NCI-H2227 (cell line): ENCODE results near the gene TMEM131.
"Not testable (repeated sequence)": the region's sequence is repeated elsewhere in the genome, so short reads cannot be mapped to it uniquely, and the experiment has no call there.

ENCODE experiments used
- DNase-seq: peaks from one replicate; lab custom pipeline; 2025; ENCODE audit not compliant: unreplicated experiment; lab: John Stamatoyannopoulos, UW

Gene TMEM131

DNA sequence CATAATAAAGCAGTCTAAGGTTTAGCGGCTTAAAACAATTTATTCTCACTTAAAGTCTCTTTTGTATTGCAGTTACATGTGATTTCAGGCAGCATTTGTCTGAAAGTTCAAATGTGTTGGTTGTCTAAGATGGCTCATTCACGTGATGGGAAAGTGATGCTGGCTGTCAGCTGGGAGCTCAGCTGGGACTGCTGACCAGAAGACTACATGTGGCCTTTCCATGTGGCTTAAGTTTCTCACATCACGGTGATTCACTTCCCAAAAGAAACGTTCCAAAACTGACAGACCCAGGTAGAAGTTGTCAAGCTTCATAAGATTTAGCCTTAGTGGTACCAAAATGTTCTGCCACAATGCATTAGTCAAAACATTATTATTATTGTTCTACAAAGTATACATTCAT lies 76.9 kb downstream of the TMEM131 start:
- DNase-seq: no peak

DNA sequence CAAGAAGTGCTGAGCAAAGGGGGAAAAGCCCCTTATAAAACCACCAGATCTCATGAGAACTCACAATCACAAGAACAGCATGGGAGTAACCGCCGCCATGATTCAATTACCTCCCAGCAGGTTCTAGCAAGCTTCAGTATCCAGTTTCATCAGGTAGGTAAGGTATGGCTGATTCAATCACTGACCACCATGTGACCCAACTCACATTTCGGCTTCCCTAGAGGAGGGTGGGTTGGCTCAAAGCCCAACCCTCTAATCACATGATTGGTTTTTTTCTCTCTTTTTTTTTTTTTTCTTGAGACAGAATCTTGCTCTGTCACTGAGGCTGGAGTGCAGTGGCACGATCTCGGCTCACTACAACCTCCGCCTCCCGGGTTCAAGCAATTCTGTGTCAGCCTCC lies 78.1 kb downstream of the TMEM131 start:
- DNase-seq: not testable (repeated sequence)

DNA sequence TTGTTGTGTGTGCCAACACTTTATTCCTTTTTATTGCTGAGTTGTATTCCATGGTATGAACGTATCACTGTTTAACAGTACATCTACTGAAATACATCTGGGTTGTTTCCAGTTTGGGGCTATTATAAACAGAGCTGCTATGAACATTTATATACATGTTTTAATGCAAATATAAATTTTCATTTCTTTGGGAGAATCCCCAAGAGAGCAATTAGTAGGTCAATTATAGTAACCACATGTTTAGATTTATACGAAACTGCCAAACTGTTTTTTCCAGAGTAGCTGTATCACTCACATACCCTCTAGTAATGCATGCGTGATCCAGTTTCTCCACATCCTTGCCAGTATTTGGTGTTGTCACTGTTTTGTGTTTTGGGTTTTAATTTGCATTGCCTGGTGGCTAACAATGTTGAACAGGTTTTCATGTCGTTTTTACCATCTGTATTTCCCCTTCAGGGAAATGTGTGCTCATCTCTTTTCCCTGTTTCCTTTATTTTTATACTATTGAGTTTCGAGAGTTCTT lies 81.0 kb downstream of the TMEM131 start:
- no peak for DNase-seq

DNA sequence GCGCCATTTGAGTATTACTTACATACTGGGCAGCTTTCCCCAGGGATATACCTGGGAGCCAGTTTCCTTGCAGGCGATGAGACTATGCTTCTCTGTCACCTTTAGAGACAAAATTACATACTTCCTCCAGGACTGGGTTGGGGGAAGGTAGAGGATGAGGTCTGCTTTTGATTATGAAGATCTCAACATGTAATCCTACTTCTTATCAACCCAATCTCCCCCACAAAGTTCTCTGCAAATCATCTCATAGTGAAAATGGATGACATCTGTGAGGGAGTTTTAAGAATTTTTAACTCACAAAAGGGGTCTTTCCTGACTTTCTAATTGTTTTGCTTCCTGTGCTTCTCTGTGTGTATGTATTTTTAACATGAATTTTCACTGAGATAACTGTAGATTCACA lies 81.9 kb downstream of the TMEM131 start:
- no peak for DNase-seq

DNA sequence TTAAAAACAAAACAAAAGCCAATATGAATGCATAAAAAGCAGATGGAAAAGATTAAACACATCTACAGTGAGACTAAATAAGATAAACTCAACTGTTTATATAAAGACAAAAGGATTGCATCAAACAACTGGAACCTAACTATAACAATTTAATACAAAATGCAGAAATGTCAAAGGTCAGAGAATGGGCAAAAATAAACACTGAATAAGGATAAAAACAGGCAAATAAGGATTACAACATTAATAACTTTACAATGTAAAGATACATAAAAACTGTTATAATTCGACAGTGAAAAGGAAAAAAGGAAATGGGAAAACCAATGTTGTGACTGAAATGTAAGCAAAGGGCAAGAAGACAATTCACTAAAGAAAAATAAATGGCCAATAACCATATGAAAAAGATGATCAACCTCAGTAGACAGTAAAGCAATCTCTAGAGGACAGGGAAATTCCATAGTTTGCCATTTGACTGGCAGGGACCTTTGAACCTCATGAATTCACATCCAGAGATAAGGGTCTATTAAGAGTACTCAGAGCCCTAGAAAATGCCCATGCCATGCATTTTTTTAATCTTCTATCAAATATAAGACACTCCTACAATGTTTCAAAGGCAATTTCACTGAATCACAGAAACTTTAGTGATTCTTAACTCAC lies 83.7 kb downstream of the TMEM131 start:
- no peak for DNase-seq

DNA sequence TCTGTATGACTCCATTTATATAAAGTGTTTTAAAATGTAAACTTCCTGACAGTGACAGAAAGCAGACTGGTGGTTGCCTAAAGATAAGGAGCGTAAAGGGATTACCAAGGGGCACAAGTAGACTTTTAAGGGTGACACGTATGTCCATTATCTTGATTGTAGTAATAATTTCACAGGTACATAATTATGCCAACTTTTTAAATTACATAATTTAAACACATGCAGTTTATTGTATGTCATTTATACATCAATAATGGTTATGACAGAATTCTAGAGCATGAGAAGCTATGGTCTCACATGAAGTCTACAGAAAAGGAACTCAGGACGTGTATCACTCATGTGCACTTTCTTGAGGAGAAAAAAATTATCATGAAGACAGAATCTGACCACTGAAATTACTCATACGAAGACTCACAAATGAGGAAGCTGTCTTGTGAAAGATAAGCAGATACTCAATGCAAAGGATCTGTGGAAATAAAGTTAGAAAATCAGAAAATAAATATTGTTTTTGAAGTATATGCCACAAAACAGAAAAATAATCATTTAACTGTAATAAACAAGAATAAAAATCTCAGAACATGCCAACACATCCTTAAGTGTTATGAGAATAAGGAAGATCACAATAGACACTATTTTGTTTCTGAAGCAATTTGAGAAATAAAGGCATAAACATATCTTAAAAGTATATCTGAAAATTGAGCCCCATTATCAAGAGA lies 84.4 kb downstream of the TMEM131 start:
- no peak for DNase-seq

DNA sequence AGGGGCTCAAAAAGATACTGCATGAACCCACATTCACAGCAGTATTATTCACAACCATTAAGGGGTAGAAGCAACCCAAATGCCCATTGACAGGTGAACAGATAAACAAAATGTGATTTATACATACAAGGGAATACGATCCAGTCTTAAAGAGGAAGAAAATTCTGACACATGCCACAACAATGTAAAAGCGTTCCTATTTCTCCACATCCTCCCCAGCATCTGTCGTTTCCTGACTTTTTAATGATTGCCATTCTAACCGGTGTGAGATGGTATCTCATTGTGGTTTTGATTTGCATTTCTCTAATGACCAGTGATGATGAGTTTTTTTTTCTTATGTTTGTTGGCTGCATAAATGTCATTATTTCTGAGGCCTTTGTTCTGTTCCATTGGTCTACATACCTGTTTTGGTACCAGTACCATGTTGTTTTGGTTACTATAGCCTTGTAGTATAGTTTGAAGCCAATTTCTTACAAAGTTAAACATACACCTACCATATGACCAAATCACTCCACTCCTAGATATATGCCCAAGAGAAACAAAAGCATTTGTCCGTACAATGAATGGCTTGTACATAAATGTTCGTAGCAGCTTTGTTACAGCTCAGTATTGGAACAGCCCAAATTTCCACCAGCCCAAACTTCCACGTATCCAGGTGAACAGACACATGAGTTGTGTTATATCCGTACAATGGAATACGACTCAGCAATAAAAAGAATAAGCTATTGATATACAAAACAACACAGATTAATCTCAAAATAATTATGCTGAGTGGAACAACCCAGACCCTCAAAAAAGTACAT lies 85.1 kb downstream of the TMEM131 start:
- DNase-seq: no peak

DNA sequence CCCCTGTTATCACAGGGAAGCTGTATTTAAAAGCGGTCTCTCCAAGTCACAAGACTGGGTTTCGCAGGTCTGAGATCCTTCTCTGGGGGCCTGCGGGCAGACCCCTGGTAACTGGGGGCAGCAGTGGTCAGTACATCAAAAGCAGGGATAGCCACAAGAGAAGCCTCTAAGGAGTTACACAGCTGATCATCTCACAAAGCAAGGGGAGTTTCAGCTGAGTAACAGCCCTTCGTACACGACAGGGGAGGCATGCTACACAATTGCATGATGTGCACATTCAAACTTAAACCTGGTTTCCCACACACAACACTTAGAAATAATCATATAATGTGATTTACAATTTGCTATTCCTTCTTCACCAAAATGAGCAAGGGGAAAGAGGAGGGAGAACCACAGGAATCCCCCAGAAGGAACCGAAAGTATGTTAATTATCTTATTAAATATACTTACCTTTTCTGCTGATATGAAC lies 87.5 kb downstream of the TMEM131 start:
- no peak for DNase-seq

DNA sequence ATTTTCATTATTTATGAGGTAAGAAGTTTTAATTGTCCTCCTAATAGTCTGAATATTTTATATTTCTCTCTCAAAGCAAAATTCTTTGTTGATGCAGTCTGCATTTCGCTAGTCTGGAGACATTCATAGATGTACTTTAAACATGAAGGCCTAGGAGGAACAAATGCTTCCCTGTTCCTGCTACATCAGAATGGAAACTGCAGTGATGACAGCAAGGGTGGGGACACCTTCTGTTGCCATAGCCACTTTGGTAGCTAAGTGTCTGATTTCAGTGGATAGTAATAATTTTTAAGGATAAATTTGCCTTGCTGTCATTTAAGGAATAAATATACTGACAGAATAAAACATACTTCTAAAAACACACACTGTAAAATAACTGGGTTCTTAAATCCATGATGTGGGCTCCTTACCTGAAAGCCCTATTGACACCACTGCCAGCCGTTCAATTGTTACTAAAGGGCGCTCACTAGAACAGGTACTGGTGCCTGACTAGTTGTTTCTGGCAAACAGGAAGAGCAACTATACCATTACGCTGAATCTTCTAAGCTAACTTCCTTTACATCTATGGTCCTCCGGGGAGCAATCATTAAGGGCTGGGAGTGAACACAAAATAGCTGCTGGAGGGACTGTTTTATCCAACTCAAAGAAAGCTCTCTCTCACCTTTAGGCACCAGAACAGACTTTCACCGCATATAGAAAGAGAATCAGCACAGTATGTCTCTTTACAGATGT lies 88.2 kb downstream of the TMEM131 start:
- DNase-seq: no peak

DNA sequence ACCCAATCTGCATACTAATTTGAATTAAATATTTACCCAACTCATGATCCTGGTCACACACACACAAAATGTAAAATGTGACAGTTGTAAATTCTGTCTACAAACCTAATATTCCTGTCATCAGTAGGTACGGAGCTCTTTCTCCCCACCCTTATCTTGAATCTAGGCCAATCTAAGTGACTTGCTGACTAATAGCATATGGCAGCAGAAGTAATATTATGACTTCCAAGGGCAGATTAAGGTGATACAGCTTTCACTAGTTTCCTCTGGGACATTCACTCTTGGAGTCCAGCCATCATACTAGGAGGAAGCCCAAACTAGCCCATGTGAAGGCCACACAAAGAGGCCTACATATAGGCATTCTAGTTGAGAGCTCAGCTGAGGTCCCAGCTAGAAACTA lies 89.4 kb downstream of the TMEM131 start:
- no peak for DNase-seq

DNA sequence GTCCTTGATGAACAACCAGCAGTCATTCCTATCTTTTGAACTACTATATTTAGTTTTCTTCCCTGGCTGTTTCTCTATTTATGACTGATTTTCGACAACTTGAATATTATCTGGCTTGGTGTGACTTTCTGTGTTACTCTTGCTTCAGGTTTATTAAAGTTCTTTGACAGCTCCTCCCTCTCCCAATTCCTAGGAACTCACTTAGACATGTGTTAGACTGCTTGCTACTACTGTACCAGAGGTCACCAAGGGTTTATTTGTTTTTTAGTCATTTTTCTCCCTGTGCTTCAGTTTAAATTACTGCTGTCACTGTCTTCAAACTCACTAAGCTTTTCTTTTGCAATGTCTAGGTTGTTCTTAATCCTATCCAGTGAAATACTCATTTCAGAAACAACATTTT lies 90.5 kb downstream of the TMEM131 start:
- DNase-seq: no peak

DNA sequence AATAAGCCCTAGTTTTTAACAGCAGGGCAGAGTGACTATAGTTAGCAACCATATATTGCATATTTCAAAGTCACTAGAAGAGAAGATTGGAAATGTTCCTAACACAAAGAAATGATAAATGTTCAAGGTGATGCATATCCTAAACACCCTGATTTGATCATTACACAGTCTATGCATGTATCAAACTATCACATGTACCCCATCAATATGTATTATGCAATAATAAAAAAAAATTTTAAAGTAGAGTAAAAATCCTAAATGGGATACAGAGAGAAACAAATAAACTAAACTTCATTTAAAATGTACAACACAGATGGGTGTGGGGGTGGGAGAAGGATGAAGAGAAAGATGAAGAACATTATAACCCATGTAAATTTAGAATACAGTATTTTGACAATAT lies 93.9 kb downstream of the TMEM131 start:
- no peak for DNase-seq

DNA sequence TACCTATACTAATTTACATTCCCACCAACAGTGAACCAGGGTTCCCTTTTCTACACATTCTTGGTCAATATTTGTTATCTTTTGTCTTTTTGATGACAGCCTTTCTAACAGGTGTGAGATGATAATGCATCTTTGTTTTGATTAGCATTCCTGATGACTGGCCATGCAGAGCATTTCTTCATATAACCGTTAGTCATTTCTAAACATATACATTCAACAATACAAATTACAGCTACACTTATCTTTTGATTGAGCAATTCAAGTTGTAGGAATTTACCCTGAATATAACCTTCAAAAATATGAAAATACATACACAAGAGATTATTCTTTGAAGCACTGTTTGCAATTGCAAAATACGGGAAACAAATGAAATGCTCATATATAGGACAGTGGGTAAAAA lies 94.9 kb downstream of the TMEM131 start:
- no peak for DNase-seq

DNA sequence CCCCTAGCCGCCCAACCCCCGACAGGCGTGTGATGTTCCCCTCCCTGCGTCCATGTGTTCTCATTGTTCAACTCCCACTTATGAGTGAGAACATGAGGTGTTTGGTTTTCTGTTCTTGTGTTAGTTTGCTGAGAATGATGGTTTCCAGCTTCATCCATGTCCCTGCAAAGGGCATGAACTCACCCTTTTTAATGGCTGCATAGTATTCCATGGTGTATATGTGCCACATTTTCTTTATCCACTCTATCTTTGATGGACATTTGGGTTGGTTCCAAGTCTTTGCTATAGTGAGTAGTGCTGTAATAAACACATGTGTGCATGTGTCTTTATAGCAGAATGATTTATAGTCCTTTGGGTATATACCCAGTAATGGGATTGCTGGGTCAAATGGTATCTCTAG lies 102.7 kb downstream of the TMEM131 start:
- DNase-seq: not testable (repeated sequence)

DNA sequence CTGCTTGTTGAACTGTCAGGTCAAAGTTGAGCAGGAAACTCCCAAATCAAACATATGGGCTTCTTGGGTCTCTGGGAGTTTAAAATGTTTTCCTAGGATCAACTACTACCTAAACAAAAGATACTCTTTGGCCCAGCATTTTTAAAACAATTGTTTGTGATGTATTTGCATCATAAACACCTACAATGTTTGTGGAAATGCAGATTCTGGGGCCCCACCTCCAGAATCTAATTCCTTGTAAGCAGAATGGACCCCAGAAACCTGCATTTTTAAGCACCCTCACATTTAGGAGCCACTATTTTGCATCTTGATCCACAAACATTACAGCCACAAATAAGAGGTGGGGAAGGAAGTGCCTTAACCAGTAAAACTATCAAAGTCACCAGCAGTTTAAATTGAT lies 104.1 kb downstream of the TMEM131 start:
- DNase-seq: no peak

DNA sequence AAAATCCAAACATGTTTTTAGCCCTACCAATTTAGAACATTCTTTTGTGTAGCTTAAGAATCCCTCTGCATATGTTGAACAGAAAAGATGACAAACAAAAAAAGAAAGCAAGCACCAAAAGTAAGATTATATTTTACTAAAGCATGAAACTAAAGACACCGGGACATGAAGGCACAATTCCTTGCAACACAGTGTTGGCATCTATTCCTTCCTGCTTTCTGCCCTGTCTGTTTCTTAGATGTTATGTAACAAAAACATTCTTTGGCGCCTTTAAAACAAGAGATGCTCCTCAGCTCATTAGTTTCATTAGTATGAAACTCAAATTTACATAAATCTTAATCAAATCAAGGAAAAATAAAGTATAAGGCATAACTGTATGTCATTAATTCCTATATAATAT lies 106.6 kb downstream of the TMEM131 start:
- no peak for DNase-seq

DNA sequence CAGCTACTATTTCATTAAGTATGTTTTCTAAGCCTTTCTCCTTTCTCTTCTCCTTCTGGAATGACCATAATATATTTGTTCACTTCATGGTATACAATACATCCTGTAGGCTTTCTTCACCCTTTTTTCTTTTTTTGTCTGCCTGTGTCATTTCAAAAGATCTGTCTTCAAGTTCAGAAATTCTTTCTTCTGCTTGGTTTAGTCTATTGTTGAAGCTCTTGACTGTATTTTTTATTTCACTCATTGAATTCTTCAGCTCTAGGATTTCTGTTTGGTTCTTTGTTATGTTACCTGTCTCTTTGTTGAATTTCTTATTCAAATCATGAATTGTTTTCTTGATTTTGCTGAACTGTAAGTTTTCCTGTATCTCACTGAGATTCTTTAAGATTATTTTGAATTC lies 109.9 kb downstream of the TMEM131 start:
- DNase-seq: peak; percentile 5

DNA sequence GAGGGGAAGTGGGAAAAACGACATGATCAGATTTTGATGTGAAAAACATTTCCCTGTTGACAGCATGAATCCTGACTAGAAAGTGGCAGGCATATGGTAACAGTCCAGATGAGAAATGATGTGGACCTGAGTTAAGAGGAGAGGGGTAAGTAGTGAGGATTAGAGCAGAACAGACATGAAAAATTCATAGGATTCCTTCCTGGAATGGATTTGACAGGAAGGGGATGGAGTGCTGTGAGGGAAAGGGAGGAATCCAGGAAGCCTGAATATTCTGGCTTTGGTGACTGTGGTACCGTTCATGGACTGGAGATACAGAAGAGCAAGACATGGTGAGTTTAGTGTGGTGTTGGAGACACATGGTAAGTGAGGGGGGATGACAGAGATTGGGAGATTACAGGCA lies 115.4 kb downstream of the TMEM131 start:
- no peak for DNase-seq

DNA sequence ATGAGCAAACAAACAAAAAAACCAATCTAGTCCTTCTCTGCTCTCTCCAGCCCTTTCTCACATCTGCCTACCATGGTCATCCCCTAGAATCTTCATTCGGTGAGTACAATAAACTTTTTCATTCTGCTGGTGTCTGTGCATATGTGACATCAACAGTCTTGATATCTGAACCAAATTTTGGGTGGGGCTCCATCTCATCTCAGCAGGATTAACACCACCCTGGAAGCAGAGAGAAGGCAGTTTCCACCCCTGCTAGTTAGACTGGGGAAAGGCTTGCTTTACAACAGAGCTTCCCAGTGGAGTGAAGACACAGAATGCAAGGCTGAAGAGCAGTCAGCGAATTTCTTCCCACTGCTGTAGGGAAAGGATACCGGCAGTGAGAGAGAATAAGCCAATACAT lies 116.9 kb downstream of the TMEM131 start:
- no peak for DNase-seq

DNA sequence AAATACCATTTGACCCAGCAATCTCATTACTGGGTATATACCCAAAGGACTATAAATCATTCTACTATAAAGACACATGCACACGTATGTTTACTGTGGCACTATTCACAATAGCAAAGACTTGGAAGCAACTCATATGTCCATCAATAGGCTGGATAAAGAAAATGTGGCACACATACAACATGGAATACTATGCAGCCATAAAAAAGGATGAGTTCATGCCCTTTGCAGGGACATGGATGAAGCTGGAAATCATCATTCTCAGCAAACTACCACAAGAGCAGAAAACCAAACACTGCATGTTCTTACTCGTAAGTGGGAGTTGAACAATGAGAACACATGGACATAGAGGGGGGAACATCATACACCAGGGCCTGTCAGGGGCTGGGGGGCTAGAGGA lies 117.4 kb downstream of the TMEM131 start:
- DNase-seq: not testable (repeated sequence)
